Endothelial cell of umbilical vein (primary cell): ENCODE measurements around the gene ASIC1.

Experiments used
- CTCF ChIP-seq, 2 donors: IDR thresholded peaks; 1 replicate in 1 of 2; 2 replicates in 1 of 2; pipeline ENCODE4 v1.5.1; 2011; ENCODE audit warnings: low read length in 2 of 2, mild to moderate bottlenecking in 2 of 2, moderate library complexity in 2 of 2, control low read depth in 1 of 2, inconsistent platforms in 1 of 2, low read depth in 1 of 2; ENCODE audit not compliant: insufficient read depth in 1 of 2; ENCODE audit errors: extremely low read depth in 1 of 2
- EZH2 ChIP-seq: IDR thresholded peaks from 2 replicates; pipeline ENCODE4 v1.6.1; 2012; ENCODE audit warnings: borderline replicate concordance, low read depth, mild to moderate bottlenecking, moderate library complexity, low read length, inconsistent platforms; ENCODE audit not compliant: severe bottlenecking
- FOS ChIP-seq: IDR thresholded peaks from 2 replicates; pipeline ENCODE4 v1.6.1; 2011; ENCODE audit warnings: mild to moderate bottlenecking, low read length, moderate library complexity, borderline replicate concordance; ENCODE audit not compliant: insufficient read depth
- GATA2 ChIP-seq: IDR thresholded peaks from 2 replicates; pipeline ENCODE4 v1.7.0; 2011; ENCODE audit warnings: low read depth, mild to moderate bottlenecking, moderate library complexity, mixed read lengths, low read length; ENCODE audit not compliant: insufficient read length, insufficient read depth
- JUN ChIP-seq: IDR thresholded peaks from 2 replicates; pipeline ENCODE4 v1.6.1; 2011; ENCODE audit warnings: borderline replicate concordance, low read depth; ENCODE audit not compliant: insufficient read length, insufficient read depth
- POLR2A ChIP-seq: IDR thresholded peaks from 2 replicates; pipeline ENCODE4 v1.6.1; 2012; ENCODE audit warnings: low read depth, mild to moderate bottlenecking, control low read depth, low read length
- POLR2AphosphoS5 ChIP-seq: IDR thresholded peaks from 2 replicates; pipeline ENCODE4 v1.6.1; 2012; ENCODE audit warnings: low read depth, mild to moderate bottlenecking, control low read depth, low read length, moderate library complexity; ENCODE audit not compliant: insufficient read depth
- TF ChIP-seq, protein P1 (sequence below): IDR thresholded peaks from 2 replicates; pipeline ENCODE4 v1.6.1; 2011; ENCODE audit not compliant: insufficient read depth, insufficient read length

- TF ChIP-seq POLR2AphosphoS5 (no peak), CTCF (IDR thresholded peaks at IDR 0.05; ENCODE audit: extremely low read depth in 1 of 2, insufficient read depth in 1 of 2, low read depth in 1 of 2, low read length in 2 of 2) (no peak), JUN (no peak), POLR2A (no peak), FOS (no peak), EZH2 (no peak), GATA2 (no peak)
- TF ChIP-seq, protein P1, sequence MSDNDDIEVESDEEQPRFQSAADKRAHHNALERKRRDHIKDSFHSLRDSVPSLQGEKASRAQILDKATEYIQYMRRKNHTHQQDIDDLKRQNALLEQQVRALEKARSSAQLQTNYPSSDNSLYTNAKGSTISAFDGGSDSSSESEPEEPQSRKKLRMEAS = no peak
Measured at GRCh38 chr12:50072198-50072907, 15.0 kb downstream of the ASIC1 start.
